Measurements from ENCODE around the gene RNU6-1.

Gene RNU6-1

DNA sequence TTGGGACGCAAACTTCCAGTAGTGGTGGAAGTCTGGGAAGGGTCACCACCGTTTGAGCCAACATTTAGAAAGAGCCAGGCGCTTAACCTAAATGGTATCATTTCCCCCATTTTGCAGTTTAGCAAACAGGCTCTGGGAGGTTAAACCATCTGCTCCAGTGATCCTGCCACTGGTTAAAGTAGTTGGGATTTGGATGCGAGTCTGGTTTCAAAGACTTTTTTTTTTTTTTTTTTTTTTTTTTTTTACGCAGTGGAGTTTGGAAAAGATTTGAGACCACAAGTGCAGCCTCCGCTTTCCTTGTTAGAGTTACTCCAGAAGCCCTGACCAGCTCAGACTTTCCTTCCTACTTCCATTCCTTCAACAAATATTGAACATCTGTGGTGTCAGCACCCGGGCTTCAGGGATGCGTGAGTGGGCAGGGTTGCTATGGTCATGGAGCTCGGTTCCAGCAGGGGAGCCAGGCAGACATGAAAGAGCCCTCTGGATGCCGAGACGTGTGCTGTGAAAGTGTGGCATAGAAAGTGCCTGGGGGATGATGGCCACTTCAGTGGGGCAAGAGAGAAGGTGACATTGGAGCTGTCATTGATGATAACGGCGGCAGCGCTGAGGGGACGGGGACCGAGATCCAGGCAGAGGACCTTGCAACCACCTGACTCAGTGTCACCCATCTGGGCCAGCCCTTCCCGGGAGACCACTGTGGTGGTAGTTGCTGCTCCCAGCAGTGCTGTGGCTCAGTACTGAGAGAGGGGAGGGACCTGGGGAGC is 1.1 kb upstream of the RNU6-1 start:
- H3K4me3 ChIP-seq (ENCODE audit: low read depth, low read length): peak overlapping the region; percentile 97
- TF ChIP-seq, protein P1, sequence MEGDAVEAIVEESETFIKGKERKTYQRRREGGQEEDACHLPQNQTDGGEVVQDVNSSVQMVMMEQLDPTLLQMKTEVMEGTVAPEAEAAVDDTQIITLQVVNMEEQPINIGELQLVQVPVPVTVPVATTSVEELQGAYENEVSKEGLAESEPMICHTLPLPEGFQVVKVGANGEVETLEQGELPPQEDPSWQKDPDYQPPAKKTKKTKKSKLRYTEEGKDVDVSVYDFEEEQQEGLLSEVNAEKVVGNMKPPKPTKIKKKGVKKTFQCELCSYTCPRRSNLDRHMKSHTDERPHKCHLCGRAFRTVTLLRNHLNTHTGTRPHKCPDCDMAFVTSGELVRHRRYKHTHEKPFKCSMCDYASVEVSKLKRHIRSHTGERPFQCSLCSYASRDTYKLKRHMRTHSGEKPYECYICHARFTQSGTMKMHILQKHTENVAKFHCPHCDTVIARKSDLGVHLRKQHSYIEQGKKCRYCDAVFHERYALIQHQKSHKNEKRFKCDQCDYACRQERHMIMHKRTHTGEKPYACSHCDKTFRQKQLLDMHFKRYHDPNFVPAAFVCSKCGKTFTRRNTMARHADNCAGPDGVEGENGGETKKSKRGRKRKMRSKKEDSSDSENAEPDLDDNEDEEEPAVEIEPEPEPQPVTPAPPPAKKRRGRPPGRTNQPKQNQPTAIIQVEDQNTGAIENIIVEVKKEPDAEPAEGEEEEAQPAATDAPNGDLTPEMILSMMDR (conservative IDR thresholded peaks at IDR 0.05; ENCODE audit: low read depth, low read length): peak; percentile 17
- DNase-seq (ENCODE audit: low read depth): peak; percentile 55

DNA sequence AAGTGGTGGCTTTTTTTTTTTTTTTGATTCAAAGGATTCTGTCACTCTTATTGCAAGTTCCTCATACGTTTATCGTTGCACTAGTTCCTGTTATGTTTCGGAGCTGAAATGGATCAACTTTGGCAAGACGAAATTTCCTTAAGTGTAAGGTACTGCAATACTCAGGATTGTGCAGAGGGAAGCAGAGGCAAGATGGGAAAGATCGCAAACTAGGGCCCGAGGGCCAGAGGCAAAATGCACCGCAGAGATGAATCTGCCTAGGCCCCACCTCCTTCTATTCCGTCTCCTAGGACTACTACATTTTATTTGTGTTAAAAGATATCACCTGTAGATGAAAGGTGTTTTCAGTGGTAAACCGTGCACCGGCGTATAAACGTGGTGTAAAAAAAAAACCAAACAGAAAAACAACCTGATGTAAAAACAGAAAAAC is 331 bp downstream of the RNU6-1 start:
- peak; percentile 57 for DNase-seq (ENCODE audit: low read depth)
- TF ChIP-seq, protein P1 (conservative IDR thresholded peaks at IDR 0.05; ENCODE audit: low read depth, low read length): no peak
- peak overlapping the region; percentile 44 for H3K4me3 ChIP-seq (ENCODE audit: low read depth, low read length)

DNA sequence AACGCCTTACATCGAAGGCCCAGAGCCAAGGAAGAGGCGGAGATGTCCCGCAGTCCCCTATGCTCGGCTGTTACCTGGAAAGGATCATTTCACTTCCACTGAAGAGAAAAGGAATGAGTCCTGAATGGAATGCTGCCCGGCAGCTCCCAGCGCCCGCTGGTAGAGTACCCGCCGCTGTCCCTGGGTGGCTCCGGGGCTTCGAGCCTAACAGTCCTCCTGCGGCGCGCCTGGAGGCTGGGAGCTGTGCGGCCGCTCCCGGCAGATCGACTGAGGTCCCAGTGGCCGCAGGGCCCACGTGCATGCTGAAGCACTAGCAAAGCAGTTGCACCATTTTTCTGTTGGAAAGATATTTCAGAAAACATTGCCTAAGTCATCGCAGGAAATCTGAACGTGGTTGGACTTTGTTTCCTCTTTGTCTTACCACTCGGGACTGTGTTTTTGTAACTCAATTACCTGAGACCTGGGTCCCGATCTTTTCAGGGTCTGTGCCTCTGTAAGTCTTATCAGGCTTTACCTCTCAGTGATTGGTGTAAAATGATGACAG is 984 bp downstream of the RNU6-1 start:
- peak; percentile 57 for DNase-seq (ENCODE audit: low read depth)
- TF ChIP-seq, protein P1 (conservative IDR thresholded peaks at IDR 0.05; ENCODE audit: low read depth, low read length): no peak
- H3K4me3 ChIP-seq (ENCODE audit: low read depth, low read length): peak overlapping the region; percentile 40

DNA sequence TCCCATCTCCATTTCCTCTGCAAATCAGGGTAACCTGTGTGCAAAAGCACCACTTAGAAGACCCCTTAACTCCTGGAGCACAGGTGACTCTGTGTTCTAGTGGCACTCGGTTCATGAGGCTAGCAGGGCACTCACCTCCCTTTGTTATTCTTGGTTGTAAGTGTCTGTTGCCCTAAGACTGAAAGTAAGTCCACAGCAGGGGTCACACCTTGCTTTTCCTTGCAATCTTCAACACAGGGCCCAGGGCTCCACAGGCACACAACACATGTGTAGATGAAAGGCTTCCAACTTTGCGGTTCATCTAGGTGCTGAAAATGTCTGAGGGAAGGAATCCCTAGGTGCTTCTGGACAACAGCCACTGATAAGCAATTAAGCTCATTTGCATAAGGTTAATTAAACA is 2.9 kb downstream of the RNU6-1 start:
- DNase-seq (ENCODE audit: low read depth): no peak
- TF ChIP-seq, protein P1 (conservative IDR thresholded peaks at IDR 0.05; ENCODE audit: low read depth, low read length): no peak
- H3K4me3 ChIP-seq (ENCODE audit: low read depth, low read length): no peak overlapping the region

DNA sequence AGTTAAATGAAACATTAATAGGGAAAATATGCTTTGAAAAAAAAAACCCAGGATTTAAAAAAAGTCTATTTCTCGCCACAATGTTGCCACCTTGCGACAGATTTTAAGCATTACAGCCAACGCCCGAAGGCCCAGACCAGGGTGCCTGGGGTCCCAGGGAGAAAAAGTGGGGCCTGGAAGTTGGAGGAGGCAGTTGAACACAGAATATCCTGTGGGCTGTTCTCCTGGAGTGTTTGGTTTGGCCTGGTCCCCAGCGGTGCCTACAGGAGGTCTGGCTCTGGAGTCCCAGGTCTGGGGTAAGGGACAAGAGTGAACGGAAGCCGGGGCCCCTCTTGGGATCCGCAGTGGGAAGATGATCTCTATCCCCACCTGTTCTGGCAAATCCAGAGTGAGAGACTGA is 3.4 kb downstream of the RNU6-1 start:
- peak; percentile 58 for DNase-seq (ENCODE audit: low read depth)
- no peak overlapping the region for H3K4me3 ChIP-seq (ENCODE audit: low read depth, low read length)
- TF ChIP-seq, protein P1 (conservative IDR thresholded peaks at IDR 0.05; ENCODE audit: low read depth, low read length): peak; percentile 77

DNA sequence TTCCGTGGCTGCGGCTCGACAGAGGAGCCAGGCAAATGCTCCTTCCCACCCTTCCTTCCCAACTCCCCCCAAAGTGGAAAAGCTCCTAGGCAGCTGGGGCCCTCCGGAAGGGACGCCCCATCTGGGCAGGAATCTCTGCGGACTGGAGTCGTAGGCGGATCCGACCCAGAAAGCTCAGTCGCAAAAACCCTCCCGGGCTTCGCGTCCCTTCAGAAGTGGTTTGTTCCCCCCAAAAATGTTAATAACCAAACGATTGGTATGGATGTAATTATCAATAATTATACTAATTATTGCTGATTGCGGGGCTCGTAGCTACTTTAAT is 3.8 kb downstream of the RNU6-1 start:
- DNase-seq (ENCODE audit: low read depth): no peak
- TF ChIP-seq, protein P1 (conservative IDR thresholded peaks at IDR 0.05; ENCODE audit: low read depth, low read length): no peak
- peak overlapping the region; percentile 34 for H3K4me3 ChIP-seq (ENCODE audit: low read depth, low read length)

All from choroid plexus epithelial cell (primary cell).